ENCODE data around the gene FNIP2. TPM values are rescaled to one million over a fixed set of nuclear protein-coding genes. Genes with fewer than 3 reads are reported as not detected.
"Not testable (repeated sequence)": the region's sequence is repeated elsewhere in the genome, so short reads cannot be mapped to it uniquely, and the experiment has no call there.

The FNIP2 gene
- total RNA-seq, 2 experiments from 2014 or later = 16.0 to 16.4 TPM

GRCh38 chr4:158861766-158862165, 92.9 kb downstream of the FNIP2 start:
- Mint-ChIP-seq H3K27me3 (no peaks in the 10 kb centered on the region), H3K36me3 (ENCODE audit: low read depth) (peaks cover 19% of the 10 kb centered on the region)
- CTCF ChIA-PET = interaction anchor here (0.5 to 1.5 kb wide), 6 partner anchors 12 to 583 kb away, joined by 3 to 5 read pairs (median 3); no protein-coding TSS in a partner anchor

GRCh38 chr4:158863296-158863695, 94.5 kb downstream of the FNIP2 start:
- Mint-ChIP-seq H3K4me3 (no peak overlapping the region), H3K27me3 (no peaks in the 10 kb centered on the region)

More at GRCh38 chr4:158861766-158862165, 92.9 kb downstream of the FNIP2 start:
- Mint-ChIP-seq H3K9me3 (no peaks in the 10 kb centered on the region), H3K4me1 (peaks cover 5% of the 10 kb centered on the region), H3K4me3 (no peak overlapping the region), H3K27ac (no peak overlapping the region)
- POLR2A ChIA-PET = no interaction called here
- DNase-seq = no peak

GRCh38 chr4:158865520-158866177, 96.8 kb downstream of the FNIP2 start:
- no peak for DNase-seq
- ChIA-PET POLR2A (no interaction called here), CTCF (interaction anchor here (0.6 to 1.0 kb wide), 3 partner anchors 112 to 336 kb away, joined by 3 to 4 read pairs (median 3); no protein-coding TSS in a partner anchor)
- Mint-ChIP-seq H3K27me3 (no peaks in the 10 kb centered on the region), H3K36me3 (ENCODE audit: low read depth) (peaks cover 26% of the 10 kb centered on the region), H3K27ac (no peak overlapping the region), H3K4me1 (peaks cover 5% of the 10 kb centered on the region), H3K9me3 (no peaks in the 10 kb centered on the region), H3K4me3 (no peak overlapping the region)

More at GRCh38 chr4:158863296-158863695, 94.5 kb downstream of the FNIP2 start:
- peaks cover 5% of the 10 kb centered on the region for H3K4me1 Mint-ChIP-seq
- CTCF ChIA-PET = interaction anchor here (1.5 kb wide), 1 partner anchor 24 kb away, joined by 3 read pairs; no protein-coding TSS in a partner anchor
- POLR2A ChIA-PET = no interaction called here
- no peak overlapping the region for H3K27ac Mint-ChIP-seq
- no peak for DNase-seq
- peaks cover 22% of the 10 kb centered on the region for H3K36me3 Mint-ChIP-seq (ENCODE audit: low read depth)
- H3K9me3 Mint-ChIP-seq = no peaks in the 10 kb centered on the region

GRCh38 chr4:158869001-158869400, 100.2 kb downstream of the FNIP2 start:
- H3K27me3 Mint-ChIP-seq = no peaks in the 10 kb centered on the region
- no peak overlapping the region for H3K27ac Mint-ChIP-seq
- DNase-seq = no peak
- H3K4me1 Mint-ChIP-seq = peaks cover 6% of the 10 kb centered on the region
- no peak overlapping the region for H3K4me3 Mint-ChIP-seq
- no peaks in the 10 kb centered on the region for H3K9me3 Mint-ChIP-seq
- ChIA-PET CTCF (interaction anchor here (1.0 to 1.3 kb wide), 3 partner anchors 10 to 29 kb away, joined by 3 read pairs; no protein-coding TSS in a partner anchor), POLR2A (no interaction called here)
- H3K36me3 Mint-ChIP-seq (ENCODE audit: low read depth) = peaks cover 22% of the 10 kb centered on the region

DNA sequence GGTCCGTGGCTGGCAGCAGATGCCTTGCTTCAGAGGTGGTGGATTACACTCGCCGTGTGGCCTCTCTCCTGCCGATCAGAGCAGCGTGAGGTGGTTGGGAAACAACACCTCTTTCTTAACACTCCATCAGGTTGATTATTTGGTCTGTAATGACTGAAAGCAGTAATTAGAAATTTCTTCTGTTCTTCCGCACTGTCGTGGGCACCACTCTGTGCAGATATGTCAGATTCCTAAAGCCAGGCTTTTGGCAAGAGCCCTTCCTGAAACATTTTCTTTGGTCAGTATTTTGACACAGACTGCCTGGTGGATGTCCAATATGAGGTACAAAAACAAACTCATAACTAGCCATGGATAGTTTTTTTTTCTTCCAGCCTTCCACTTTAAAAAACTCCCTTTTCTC, 100.9 kb downstream of the FNIP2 start:
- no peaks in the 10 kb centered on the region for H3K27me3 Mint-ChIP-seq
- peaks cover 18% of the 10 kb centered on the region for H3K36me3 Mint-ChIP-seq (ENCODE audit: low read depth)
- ChIA-PET POLR2A (no interaction called here), CTCF (interaction anchor here (1.0 to 1.3 kb wide), 3 partner anchors 13 to 30 kb away, joined by 3 read pairs; no protein-coding TSS in a partner anchor)
- no peaks in the 10 kb centered on the region for H3K9me3 Mint-ChIP-seq
- H3K4me1 Mint-ChIP-seq = peaks cover 8% of the 10 kb centered on the region
- no peak for DNase-seq
- peak overlapping the region; percentile 50 for H3K27ac Mint-ChIP-seq
- no peak overlapping the region for H3K4me3 Mint-ChIP-seq

GRCh38 chr4:158870282-158870625, 101.4 kb downstream of the FNIP2 start:
- Mint-ChIP-seq H3K27me3 (no peaks in the 10 kb centered on the region), H3K9me3 (no peaks in the 10 kb centered on the region), H3K36me3 (ENCODE audit: low read depth) (peaks cover 18% of the 10 kb centered on the region), H3K4me1 (peaks cover 8% of the 10 kb centered on the region), H3K4me3 (no peak overlapping the region), H3K27ac (no peak overlapping the region)
- ChIA-PET POLR2A (no interaction called here), CTCF (interaction anchor here (1.1 kb wide), 1 partner anchor 14 kb away, joined by 3 read pairs; no protein-coding TSS in a partner anchor)
- DNase-seq = no peak

- Mint-ChIP-seq H3K4me1 (peaks cover 8% of the 10 kb centered on the region), H3K36me3 (ENCODE audit: low read depth) (peaks cover 18% of the 10 kb centered on the region), H3K9me3 (no peaks in the 10 kb centered on the region), H3K4me3 (no peak overlapping the region), H3K27me3 (no peaks in the 10 kb centered on the region), H3K27ac (no peak overlapping the region)
- no peak for DNase-seq
- POLR2A ChIA-PET = no interaction called here
- CTCF ChIA-PET = interaction anchor here (1.1 kb wide), 1 partner anchor 14 kb away, joined by 3 read pairs; no protein-coding TSS in a partner anchor
These were observed 102.0 kb downstream of the FNIP2 start for GRCh38 chr4:158870626-158871334.

DNA sequence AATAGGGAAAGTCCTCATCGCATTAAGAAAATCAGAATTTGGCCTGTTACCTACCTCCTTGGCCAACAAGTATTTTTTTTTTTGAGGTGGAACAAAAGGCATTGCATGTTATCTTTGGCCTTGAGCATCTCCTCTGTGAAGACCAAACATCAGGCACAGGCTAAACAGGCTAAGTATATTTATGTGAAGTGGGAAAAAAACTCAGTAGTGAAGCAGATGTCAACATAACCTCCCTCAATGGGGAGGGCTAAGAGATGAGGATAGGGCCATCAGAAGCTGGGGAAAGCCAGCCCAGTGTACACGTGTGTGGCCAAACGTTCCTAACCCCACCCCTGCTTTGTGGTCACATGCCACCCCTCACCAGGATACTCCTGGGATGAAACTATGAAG, 102.5 kb downstream of the FNIP2 start:
- Mint-ChIP-seq H3K9me3 (no peaks in the 10 kb centered on the region), H3K27me3 (no peaks in the 10 kb centered on the region), H3K27ac (no peak overlapping the region), H3K4me1 (peaks cover 8% of the 10 kb centered on the region), H3K36me3 (ENCODE audit: low read depth) (peaks cover 22% of the 10 kb centered on the region), H3K4me3 (no peak overlapping the region)
- ChIA-PET CTCF (no interaction called here), POLR2A (no interaction called here)
- no peak for DNase-seq

DNA sequence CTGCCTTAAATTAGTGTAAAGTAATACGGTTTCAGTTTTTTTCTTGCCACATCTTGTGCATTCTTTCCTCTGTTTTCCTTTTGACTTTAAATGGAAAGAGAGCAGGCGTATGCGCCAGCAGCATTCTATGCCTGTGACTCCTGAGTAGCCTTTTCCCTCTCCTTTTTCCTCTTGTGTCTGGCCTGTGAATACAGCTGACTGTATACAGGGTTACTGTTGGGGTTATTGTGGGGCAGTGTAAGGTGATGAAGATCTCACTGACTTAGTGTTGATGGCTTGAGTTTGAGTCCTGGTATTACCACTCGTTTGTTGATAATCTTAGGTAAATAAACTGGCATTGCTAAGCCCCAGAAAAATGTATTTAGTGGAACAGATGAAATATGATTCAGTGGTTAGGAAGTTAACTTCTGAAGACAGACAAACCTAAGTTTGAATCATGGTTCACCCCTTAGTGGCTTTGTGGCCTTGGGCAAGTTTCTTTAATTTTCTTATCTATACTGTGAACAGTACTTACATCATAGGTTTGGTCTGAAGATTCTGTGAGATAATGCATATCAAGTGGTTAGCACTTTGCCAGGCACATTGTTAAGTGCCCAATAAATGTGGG, 105.1 kb downstream of the FNIP2 start:
- CTCF ChIA-PET = interaction anchor here (1.1 to 1.2 kb wide), 2 partner anchors 12 to 17 kb away, joined by 4 read pairs; no protein-coding TSS in a partner anchor
- H3K9me3 Mint-ChIP-seq = peaks cover 7% of the 10 kb centered on the region
- peak; percentile 19 for DNase-seq
- peaks cover 8% of the 10 kb centered on the region for H3K4me1 Mint-ChIP-seq
- H3K36me3 Mint-ChIP-seq (ENCODE audit: low read depth) = peaks cover 34% of the 10 kb centered on the region
- H3K27me3 Mint-ChIP-seq = no peaks in the 10 kb centered on the region
- POLR2A ChIA-PET = no interaction called here
- H3K27ac Mint-ChIP-seq = no peak overlapping the region
- no peak overlapping the region for H3K4me3 Mint-ChIP-seq

- peaks cover 12% of the 10 kb centered on the region for H3K9me3 Mint-ChIP-seq
- POLR2A ChIA-PET = no interaction called here
- peaks cover 8% of the 10 kb centered on the region for H3K4me1 Mint-ChIP-seq
- no peak overlapping the region for H3K27ac Mint-ChIP-seq
- CTCF ChIA-PET = interaction anchor here (1.2 kb wide), 1 partner anchor 18 kb away, joined by 4 read pairs; no protein-coding TSS in a partner anchor
- DNase-seq = no peak
- H3K36me3 Mint-ChIP-seq (ENCODE audit: low read depth) = peaks cover 44% of the 10 kb centered on the region
- no peak overlapping the region for H3K4me3 Mint-ChIP-seq
- no peaks in the 10 kb centered on the region for H3K27me3 Mint-ChIP-seq
These were observed 106.2 kb downstream of the FNIP2 start for GRCh38 chr4:158875026-158875425.

- no peak for DNase-seq
- Mint-ChIP-seq H3K9me3 (peaks cover 12% of the 10 kb centered on the region), H3K36me3 (ENCODE audit: low read depth) (peaks cover 43% of the 10 kb centered on the region), H3K4me3 (no peak overlapping the region), H3K27me3 (no peaks in the 10 kb centered on the region), H3K27ac (no peak overlapping the region), H3K4me1 (peaks cover 8% of the 10 kb centered on the region)
- POLR2A ChIA-PET = no interaction called here
- CTCF ChIA-PET = no interaction called here
These were observed 106.6 kb downstream of the FNIP2 start for GRCh38 chr4:158875455-158875854.

DNA sequence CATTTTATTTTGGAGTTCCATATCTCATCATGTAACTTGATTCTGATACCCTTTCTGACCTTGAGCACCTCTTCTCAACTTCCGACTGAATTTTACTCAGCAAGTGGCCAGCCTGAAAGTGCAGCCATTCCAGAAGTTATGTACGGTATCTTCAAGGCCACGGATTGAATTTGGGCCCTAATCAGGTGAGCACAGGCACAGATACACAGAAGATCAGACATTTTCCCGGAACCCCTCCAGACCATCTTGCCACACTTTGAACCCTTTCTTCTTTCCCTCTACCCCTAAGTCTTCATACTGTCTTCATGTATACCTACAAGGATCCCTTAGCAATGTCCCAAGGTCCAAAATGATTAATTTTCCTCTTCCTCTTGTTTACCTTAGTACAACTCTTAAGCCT, 108.2 kb downstream of the FNIP2 start:
- H3K27me3 Mint-ChIP-seq = no peaks in the 10 kb centered on the region
- H3K36me3 Mint-ChIP-seq (ENCODE audit: low read depth) = peaks cover 42% of the 10 kb centered on the region
- CTCF ChIA-PET = interaction anchor here (0.5 to 1.3 kb wide), 2 partner anchors 16 to 19 kb away, joined by 3 read pairs; no protein-coding TSS in a partner anchor
- peaks cover 12% of the 10 kb centered on the region for H3K9me3 Mint-ChIP-seq
- H3K4me1 Mint-ChIP-seq = peaks cover 8% of the 10 kb centered on the region
- DNase-seq = no peak
- no peak overlapping the region for H3K4me3 Mint-ChIP-seq
- POLR2A ChIA-PET = no interaction called here
- H3K27ac Mint-ChIP-seq = no peak overlapping the region

GRCh38 chr4:158882142-158882541, 113.3 kb downstream of the FNIP2 start:
- CTCF ChIA-PET, POLR2A ChIA-PET: not testable (repeated sequence)
- H3K36me3 Mint-ChIP-seq (ENCODE audit: low read depth) = peaks cover 34% of the 10 kb centered on the region

More at GRCh38 chr4:158882142-158882541, 113.3 kb downstream of the FNIP2 start:
- H3K9me3 Mint-ChIP-seq = peaks cover 12% of the 10 kb centered on the region
- H3K4me1 Mint-ChIP-seq, H3K27ac Mint-ChIP-seq, H3K4me3 Mint-ChIP-seq, DNase-seq, H3K27me3 Mint-ChIP-seq: not testable (repeated sequence)

All from activated CD4-positive, alpha-beta T cell treated with anti-CD3 and anti-CD28 coated beads, Interleukin-2, amount 10 ng/mL, durations not matched to agents 7 days and 5 days (primary cell).